ENCODE results near the gene CCSER1. TPM values are rescaled to one million over a fixed set of nuclear protein-coding genes. Genes with fewer than 3 reads are reported as not detected.

The CCSER1 gene
- total RNA-seq, 1 experiment from 2014 or later, result 0.05 TPM

GRCh38 chr4:90792696-90793095 is 665.5 kb downstream of the CCSER1 start:
- no TSS peak for BruUV-seq (replicated peaks)
- ATAC-seq (no peak), DNase-seq (ENCODE audit: low read depth, low spot score) (no peak)
- Histone ChIP-seq H3K27me3 (ENCODE audit: control insufficient read depth, insufficient read depth, low read length) (no peaks in the 10 kb centered on the region), H3K27ac (ENCODE audit: low read length) (no peak overlapping the region), H3K4me3 (ENCODE audit: low read depth in 2 of 2, low read length in 2 of 2) (no peak overlapping the region), H3K36me3 (ENCODE audit: control insufficient read depth, insufficient read depth, low read length) (no peaks in the 10 kb centered on the region), H3K4me1 (ENCODE audit: control insufficient read depth, insufficient read depth, low read length) (no peaks in the 10 kb centered on the region), H3K9me3 (ENCODE audit: control insufficient read depth, insufficient read depth, low read depth, low read length) (no peaks in the 10 kb centered on the region)
- in situ Hi-C loops (cut with HindIII; ENCODE audit: low pct_unique_long_range_greater_than_20kb, low sequenced_read_pairs), result no loop called here
- intact Hi-C loops (cut with micrococcal nuclease; ENCODE audit: unreplicated experiment), result no loop called here
- no peak for TF ChIP-seq SIN3A (IDR thresholded peaks at IDR 0.05; ENCODE audit: borderline replicate concordance, insufficient read depth, low read depth, low read length)
- no peak for TF ChIP-seq POLR2AphosphoS5 (IDR thresholded peaks at IDR 0.05; ENCODE audit: low read depth, low read length)
- TF ChIP-seq, protein P1, sequence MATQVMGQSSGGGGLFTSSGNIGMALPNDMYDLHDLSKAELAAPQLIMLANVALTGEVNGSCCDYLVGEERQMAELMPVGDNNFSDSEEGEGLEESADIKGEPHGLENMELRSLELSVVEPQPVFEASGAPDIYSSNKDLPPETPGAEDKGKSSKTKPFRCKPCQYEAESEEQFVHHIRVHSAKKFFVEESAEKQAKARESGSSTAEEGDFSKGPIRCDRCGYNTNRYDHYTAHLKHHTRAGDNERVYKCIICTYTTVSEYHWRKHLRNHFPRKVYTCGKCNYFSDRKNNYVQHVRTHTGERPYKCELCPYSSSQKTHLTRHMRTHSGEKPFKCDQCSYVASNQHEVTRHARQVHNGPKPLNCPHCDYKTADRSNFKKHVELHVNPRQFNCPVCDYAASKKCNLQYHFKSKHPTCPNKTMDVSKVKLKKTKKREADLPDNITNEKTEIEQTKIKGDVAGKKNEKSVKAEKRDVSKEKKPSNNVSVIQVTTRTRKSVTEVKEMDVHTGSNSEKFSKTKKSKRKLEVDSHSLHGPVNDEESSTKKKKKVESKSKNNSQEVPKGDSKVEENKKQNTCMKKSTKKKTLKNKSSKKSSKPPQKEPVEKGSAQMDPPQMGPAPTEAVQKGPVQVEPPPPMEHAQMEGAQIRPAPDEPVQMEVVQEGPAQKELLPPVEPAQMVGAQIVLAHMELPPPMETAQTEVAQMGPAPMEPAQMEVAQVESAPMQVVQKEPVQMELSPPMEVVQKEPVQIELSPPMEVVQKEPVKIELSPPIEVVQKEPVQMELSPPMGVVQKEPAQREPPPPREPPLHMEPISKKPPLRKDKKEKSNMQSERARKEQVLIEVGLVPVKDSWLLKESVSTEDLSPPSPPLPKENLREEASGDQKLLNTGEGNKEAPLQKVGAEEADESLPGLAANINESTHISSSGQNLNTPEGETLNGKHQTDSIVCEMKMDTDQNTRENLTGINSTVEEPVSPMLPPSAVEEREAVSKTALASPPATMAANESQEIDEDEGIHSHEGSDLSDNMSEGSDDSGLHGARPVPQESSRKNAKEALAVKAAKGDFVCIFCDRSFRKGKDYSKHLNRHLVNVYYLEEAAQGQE (IDR thresholded peaks at IDR 0.05; ENCODE audit: insufficient read depth in 1 of 2, low read depth in 2 of 2, low read length in 1 of 2), result no peak
- TF ChIP-seq, protein P2, sequence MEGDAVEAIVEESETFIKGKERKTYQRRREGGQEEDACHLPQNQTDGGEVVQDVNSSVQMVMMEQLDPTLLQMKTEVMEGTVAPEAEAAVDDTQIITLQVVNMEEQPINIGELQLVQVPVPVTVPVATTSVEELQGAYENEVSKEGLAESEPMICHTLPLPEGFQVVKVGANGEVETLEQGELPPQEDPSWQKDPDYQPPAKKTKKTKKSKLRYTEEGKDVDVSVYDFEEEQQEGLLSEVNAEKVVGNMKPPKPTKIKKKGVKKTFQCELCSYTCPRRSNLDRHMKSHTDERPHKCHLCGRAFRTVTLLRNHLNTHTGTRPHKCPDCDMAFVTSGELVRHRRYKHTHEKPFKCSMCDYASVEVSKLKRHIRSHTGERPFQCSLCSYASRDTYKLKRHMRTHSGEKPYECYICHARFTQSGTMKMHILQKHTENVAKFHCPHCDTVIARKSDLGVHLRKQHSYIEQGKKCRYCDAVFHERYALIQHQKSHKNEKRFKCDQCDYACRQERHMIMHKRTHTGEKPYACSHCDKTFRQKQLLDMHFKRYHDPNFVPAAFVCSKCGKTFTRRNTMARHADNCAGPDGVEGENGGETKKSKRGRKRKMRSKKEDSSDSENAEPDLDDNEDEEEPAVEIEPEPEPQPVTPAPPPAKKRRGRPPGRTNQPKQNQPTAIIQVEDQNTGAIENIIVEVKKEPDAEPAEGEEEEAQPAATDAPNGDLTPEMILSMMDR (IDR thresholded peaks at IDR 0.05), result no peak
- ChIA-PET POLR2A (no interaction called here), CTCF (no interaction called here)

DNA sequence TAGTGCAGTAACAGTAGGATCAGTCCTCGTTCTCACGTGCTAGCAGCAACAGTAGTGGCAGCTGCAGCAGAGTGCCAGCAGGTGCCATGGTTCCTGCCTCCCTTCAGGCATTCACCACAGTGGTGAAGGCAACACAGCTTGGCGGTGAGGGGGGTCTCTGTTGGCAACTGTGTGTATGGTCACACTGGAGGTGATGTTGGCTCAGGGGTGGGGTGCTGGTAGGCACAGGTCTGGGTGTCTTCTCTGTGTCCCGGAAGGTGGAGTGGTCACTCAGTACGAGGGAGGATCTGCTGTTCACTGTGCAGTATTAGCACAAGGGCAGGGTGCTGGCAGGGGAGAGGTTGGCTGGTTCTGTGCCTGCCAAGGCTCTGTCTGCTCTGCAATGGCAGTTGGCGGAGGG is 671.8 kb downstream of the CCSER1 start:
- DNase-seq (ENCODE audit: low read depth, low spot score) (no peak), ATAC-seq (no peak)
- BruUV-seq (replicated peaks), result no TSS peak
- intact Hi-C loops (cut with micrococcal nuclease; ENCODE audit: unreplicated experiment), result no loop called here
- POLR2A ChIA-PET, result no interaction called here
- no peak for TF ChIP-seq SIN3A (IDR thresholded peaks at IDR 0.05; ENCODE audit: borderline replicate concordance, insufficient read depth, low read depth, low read length)
- TF ChIP-seq, protein P1 (IDR thresholded peaks at IDR 0.05; ENCODE audit: insufficient read depth in 1 of 2, low read depth in 2 of 2, low read length in 1 of 2), result no peak
- TF ChIP-seq TCF7L2 (IDR thresholded peaks at IDR 0.05; ENCODE audit: low read depth, low read length), result no peak
- no peak for TF ChIP-seq POLR2AphosphoS5 (IDR thresholded peaks at IDR 0.05; ENCODE audit: low read depth, low read length)
- TF ChIP-seq, protein P2 (IDR thresholded peaks at IDR 0.05), result no peak
- no peak overlapping the region for H3K4me3 ChIP-seq (ENCODE audit: low read depth in 2 of 2, low read length in 2 of 2)
- in situ Hi-C loops (cut with HindIII; ENCODE audit: low pct_unique_long_range_greater_than_20kb, low sequenced_read_pairs), result no loop called here
- H3K27me3 ChIP-seq (ENCODE audit: control insufficient read depth, insufficient read depth, low read length), result no peaks in the 10 kb centered on the region
- no peaks in the 10 kb centered on the region for H3K4me1 ChIP-seq (ENCODE audit: control insufficient read depth, insufficient read depth, low read length)
- CTCF ChIA-PET, result no interaction called here
- H3K36me3 ChIP-seq (ENCODE audit: control insufficient read depth, insufficient read depth, low read length), result no peaks in the 10 kb centered on the region
- no peaks in the 10 kb centered on the region for H3K9me3 ChIP-seq (ENCODE audit: control insufficient read depth, insufficient read depth, low read depth, low read length)
- H3K27ac ChIP-seq (ENCODE audit: low read length), result no peak overlapping the region
